Measurements from ENCODE around the gene PNP.

PNP gene

GRCh38 chr14:20454516-20455354 is 14.5 kb upstream of the PNP start, which contains the start of the genes APEX1 and OSGEP:
Gene APEX1 (plus strand): TSS chr14:20455226. CDS start chr14:20455646, 420 bp downstream.
Gene OSGEP (minus strand): TSS chr14:20454812. CDS start chr14:20454683, 129 bp downstream.
- DNase-seq = peak; percentile 89 to 99 (median 97)

GRCh38 chr14:20455355-20456300 is 13.6 kb upstream of the PNP start:
- DNase-seq = peak in 14 of 56 donors; percentile 16 to 80 (median 70)

DNA sequence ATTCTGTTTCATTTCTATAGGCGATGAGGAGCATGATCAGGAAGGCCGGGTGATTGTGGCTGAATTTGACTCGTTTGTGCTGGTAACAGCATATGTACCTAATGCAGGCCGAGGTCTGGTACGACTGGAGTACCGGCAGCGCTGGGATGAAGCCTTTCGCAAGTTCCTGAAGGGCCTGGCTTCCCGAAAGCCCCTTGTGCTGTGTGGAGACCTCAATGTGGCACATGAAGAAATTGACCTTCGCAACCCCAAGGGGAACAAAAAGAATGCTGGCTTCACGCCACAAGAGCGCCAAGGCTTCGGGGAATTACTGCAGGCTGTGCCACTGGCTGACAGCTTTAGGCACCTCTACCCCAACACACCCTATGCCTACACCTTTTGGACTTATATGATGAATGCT is 12.2 kb upstream of the PNP start:
- DNase-seq = peak in 1 of 56 donors; percentile 3

GRCh38 chr14:20458031-20458789 is 11.0 kb upstream of the PNP start:
- no peak for DNase-seq

DNA sequence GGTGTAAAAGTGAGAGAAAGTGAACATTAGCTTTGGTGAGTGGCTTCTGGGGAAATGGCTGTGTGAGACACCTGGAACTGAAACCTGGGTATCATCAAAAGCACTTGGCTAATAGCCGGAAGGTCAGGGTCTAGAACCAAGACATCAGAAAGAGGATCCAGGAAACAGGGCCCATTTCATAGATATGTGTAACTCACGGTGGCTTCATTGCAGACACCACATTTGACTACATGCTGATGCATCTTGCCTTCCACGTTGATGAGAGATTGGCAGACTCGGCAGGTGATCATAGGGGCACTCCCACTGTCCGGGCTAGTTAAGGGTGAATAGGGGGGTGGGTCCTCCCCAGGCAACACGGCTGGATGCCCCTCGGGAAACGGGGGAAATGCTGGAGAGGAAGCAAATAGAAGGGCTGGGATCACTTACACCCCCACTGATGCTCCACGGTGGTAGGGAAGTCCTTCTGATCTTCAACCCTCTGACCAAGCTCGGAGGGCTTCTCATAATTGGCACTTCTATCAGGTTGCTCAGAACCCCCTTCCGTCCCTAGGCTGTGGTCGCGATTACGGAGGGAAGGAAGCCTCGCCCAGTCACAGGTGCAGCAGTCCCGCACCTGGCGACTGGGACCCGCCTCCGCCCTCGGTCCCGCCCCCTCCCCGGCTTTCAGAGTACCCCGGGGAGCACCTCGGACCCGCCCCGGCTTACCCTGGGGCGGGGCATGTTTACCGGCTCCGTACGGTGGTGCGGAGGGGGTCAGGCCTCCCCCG is 8.6 kb upstream of the PNP start:
- DNase-seq = peak in 5 of 56 donors; percentile 33 to 51 (median 46)

GRCh38 chr14:20461225-20462141 is 7.7 kb upstream of the PNP start, which contains the start of gene PIP4P1:
Gene PIP4P1 (minus strand): TSS chr14:20461434. CDS start chr14:20461325, 109 bp downstream.
- peak; percentile 70 to 100 (median 99) for DNase-seq

DNA sequence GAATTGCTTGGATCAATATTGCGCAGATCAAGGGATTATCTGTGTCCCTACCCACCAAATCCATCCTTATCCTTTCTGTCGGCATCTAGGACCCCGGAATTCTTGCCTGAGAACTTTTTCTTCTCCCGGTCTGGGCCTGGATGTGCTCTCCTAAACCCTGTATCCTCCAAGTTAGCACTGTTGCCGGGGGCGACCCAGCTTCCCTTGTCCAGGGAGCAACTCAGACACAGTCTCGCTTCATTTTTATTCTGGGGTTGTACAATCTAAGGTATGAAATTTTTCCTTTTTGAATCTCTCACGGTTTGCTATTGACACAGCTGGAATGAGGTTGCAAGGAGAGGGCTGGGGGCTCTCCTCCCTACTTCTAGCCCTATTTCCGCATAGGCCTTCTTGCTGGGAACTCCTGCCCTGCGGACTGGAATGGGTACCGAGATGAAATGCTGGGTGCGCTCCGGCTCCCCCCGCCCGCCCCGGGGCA is 403 bp upstream of the PNP start:
- DNase-seq = peak in 3 of 56 donors; percentile 14 to 35 (median 20)

GRCh38 chr14:20469890-20470602 is 840 bp downstream of the PNP start:
- DNase-seq = peak in 20 of 56 donors; percentile 4 to 59 (median 37)

DNA sequence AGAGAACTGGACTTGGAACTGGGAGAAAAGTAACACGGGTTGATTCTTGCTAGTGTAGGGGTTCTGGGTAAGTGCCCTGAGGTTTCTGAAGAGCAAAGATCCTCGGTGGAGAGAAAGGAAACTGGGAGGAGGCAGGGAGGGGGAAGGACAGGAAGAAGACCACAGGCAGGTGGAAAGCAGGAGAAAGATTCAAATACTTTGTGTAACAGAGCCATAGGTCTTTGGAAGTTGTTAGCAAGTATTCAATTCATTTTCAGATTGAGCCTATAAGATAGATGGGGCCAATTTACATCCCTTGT is 1.3 kb downstream of the PNP start:
- no peak for DNase-seq

DNA sequence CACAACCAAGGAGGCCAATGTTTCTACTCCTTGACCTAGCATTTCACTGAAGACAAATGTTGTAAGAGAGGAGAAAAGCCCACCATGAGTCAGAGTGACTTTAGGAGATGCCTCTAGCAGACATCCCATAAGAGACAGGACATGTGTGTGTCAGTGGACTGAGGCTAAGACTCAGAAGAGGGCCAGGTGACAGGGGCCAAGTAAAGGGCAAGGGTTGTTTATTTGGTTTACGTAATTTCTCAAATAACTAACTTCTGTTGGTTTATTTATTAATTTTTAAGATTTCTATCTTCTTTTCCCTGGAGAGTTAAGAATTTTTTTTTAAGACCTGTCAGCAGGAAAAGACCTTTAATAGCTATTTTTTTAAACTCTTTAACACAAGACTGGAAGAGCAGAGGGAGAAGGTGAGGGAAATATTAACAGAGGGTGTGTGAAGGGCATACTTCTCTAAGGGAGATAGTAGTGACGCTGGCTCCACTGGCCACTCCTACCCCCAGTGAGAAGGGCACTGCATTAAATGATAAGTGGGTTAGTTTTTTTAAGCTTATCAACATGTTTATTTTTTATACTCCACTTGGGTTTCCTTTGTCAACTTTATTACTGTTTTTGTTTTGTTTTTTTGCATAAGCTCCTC is 3.4 kb downstream of the PNP start:
- DNase-seq = no peak

GRCh38 chr14:20476776-20477175 is 7.6 kb downstream of the PNP start:
- no peak for DNase-seq

- DNase-seq = peak in 12 of 56 donors; percentile 6 to 31 (median 10)
Observed at GRCh38 chr14:20477211-20477876, 8.1 kb downstream of the PNP start.

- DNase-seq = no peak
Observed at GRCh38 chr14:20478894-20479293, 9.7 kb downstream of the PNP start.

- DNase-seq = no peak
Observed at GRCh38 chr14:20482382-20482781, 13.2 kb downstream of the PNP start.

- no peak for DNase-seq
Observed at GRCh38 chr14:20485900-20486299, 16.7 kb downstream of the PNP start.

DNA sequence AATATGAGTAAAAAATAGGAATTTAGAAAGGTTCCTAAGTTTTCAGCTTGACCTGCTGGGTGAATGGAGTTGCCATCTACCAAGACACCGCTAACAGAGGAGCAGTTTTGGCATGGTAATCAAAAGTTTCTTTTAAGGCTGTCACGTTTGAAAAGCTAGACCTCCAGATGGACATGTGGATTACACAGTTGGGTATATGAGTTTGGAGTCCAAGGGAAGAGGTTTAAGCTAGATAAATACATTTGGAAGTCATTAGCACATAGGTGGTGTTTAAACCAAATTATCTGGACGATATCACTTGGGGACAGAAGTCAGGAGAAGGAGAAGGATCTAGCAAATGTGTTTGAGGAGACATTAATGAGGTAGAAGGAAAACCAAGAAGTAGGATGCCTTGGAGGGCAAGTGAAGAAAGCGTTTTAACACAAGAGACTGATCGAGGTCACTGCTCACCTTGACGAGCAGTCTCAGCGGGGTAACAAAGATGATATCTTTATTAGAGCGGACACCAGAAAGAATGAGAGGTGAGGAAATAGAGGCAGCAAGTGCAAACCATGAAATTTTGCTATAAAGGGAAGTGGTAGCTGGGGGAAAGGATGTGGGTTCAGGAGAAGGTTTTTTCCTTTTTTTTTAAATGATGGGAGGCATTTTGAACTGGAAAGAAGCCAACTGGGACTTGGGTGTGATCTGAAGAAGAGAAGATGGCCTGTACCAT is 17.6 kb downstream of the PNP start:
- no peak for DNase-seq

- DNase-seq = no peak
Observed at GRCh38 chr14:20487396-20487725, 18.2 kb downstream of the PNP start.

Data from amygdala (tissue), 56 donors.